GM12878 (cell line): ENCODE results near the gene SLX9. TPM values are rescaled to one million over a fixed set of nuclear protein-coding genes. Genes with fewer than 3 reads are reported as not detected.

Experiments
- ATAC-seq: fragments of 200-7000 bp; cut with Tn5 transposase; 3 replicates; pipeline ENCODE4 v1.9.1; 2020; ENCODE audit warnings: mild to moderate bottlenecking, moderate library complexity
- BruUV-seq: library from RNA; stranded (reverse); fragments of 400-500 nt; replicated peaks from 2 replicates; lab custom pipeline; 2021; lab: Mats Ljungman, UMichigan
- CTCF ChIA-PET: fragments of 300-600 bp; sonication (Branson Sonifier 250); formaldehyde crosslinking; extraction: SDS; loops from one replicate; lab custom pipeline; 2021; ENCODE audit warnings: inconsistent platforms; lab: Yijun Ruan, JAX
- POLR2A ChIA-PET: fragments of 350-600 bp; formaldehyde crosslinking; extraction: SDS; loops from one replicate; lab custom pipeline; 2021; ENCODE audit warnings: inconsistent platforms; lab: Charles Lee
- RAD21 ChIA-PET: fragments of 300-600 bp; sonication (Branson Sonifier 250); formaldehyde crosslinking; loops from one replicate; lab custom pipeline; 2023; ENCODE audit warnings: antibody characterized with exemption; ENCODE audit not compliant: unreplicated experiment; lab: Charles Lee
- SMC1A ChIA-PET: fragments of 300-600 bp; sonication (Branson Sonifier 250); formaldehyde crosslinking; loops from one replicate; lab custom pipeline; 2023; ENCODE audit not compliant: unreplicated experiment, uncharacterized antibody; lab: Charles Lee
- DNase-seq: peaks from one replicate; pipeline ENCODE4 v3.0.0-alpha.2; 2011; ENCODE audit warnings: low read depth, low spot score
- FAIRE-seq: peaks from 3 replicates; lab custom pipeline; 2011; peaks lifted over from hg19 to GRCh38; lab: Jason Lieb, UNC
- H2AFZ ChIP-seq: 2 replicates; pipeline ENCODE4 v1.6.0; 2011; ENCODE audit warnings: low read depth, low read length, control low read depth; ENCODE audit not compliant: control insufficient read depth
- H3K27ac ChIP-seq: 2 replicates; pipeline ENCODE4 v1.5.1; 2011; ENCODE audit warnings: control low read depth; ENCODE audit not compliant: control insufficient read depth, insufficient read depth
- H3K27me3 ChIP-seq, 2 experiments: replicated peaks in 1 of 2; 2 replicates each; pipeline versions ENCODE4 v1.6.0 to v1.6.1; 2011; ENCODE audit warnings: low read length in 1 of 2; ENCODE audit not compliant: control insufficient read depth in 2 of 2, insufficient read depth in 2 of 2
- H3K36me3 ChIP-seq, 2 experiments: 2 replicates each; pipeline ENCODE4 v1.5.1; 2011; ENCODE audit warnings: low read length in 1 of 2; ENCODE audit not compliant: control insufficient read depth in 2 of 2, insufficient read depth in 2 of 2
- H3K4me1 ChIP-seq: 2 replicates; pipeline ENCODE4 v1.6.1; 2011; ENCODE audit warnings: mild to moderate bottlenecking, low read length, moderate library complexity, mixed read lengths; ENCODE audit not compliant: control insufficient read depth, insufficient read depth
- H3K4me2 ChIP-seq: 2 replicates; pipeline ENCODE4 v1.6.0; 2011; ENCODE audit warnings: control low read depth; ENCODE audit not compliant: control insufficient read depth, insufficient read depth
- H3K4me3 ChIP-seq: fragments of 200-600 bp; sonication (generic); 2 replicates; pipeline ENCODE4 v1.5.1; 2016
- H3K79me2 ChIP-seq: 2 replicates; pipeline ENCODE4 v1.6.0; 2011; ENCODE audit warnings: low read length; ENCODE audit not compliant: control insufficient read depth, insufficient read depth
- H3K9ac ChIP-seq: 2 replicates; pipeline ENCODE4 v1.8.0; 2011; ENCODE audit warnings: low read length, control low read depth, mixed read lengths; ENCODE audit not compliant: control insufficient read depth, insufficient read depth
- H3K9me3 ChIP-seq: replicated peaks from 3 replicates; pipeline ENCODE4 v1.5.1; 2011; ENCODE audit warnings: mild to moderate bottlenecking, low read length; ENCODE audit not compliant: control insufficient read depth, insufficient read depth
- H4K20me1 ChIP-seq: 2 replicates; pipeline ENCODE4 v1.6.0; 2011; ENCODE audit not compliant: control insufficient read depth, insufficient read depth
- CTCF ChIP-seq, 3 experiments: IDR thresholded peaks in 2 of 3; conservative IDR thresholded peaks in 1 of 3; 2 replicates each; pipeline ENCODE4 v1.5.1; 2011; ENCODE audit warnings: low read depth in 3 of 3, low read length in 3 of 3, mild to moderate bottlenecking in 3 of 3, control low read depth in 2 of 3, moderate library complexity in 2 of 3, inconsistent platforms in 1 of 3, mixed read lengths in 1 of 3; ENCODE audit not compliant: control insufficient read depth in 2 of 3, insufficient read depth in 1 of 3; ENCODE audit errors: extremely low read depth in 1 of 3
- HCFC1 ChIP-seq: fragments of 150-350 bp; IDR thresholded peaks from 2 replicates; pipeline ENCODE4 v1.6.1; 2014; ENCODE audit warnings: low read length
- POLR2AphosphoS5 ChIP-seq: IDR thresholded peaks from 2 replicates; pipeline ENCODE4 v1.6.1; 2011; ENCODE audit warnings: mild to moderate bottlenecking, low read length, inconsistent platforms
- RAD51 ChIP-seq: fragments of 450-650 bp; IDR thresholded peaks from 2 replicates; pipeline ENCODE4 v1.6.1; 2016; ENCODE audit warnings: moderate library complexity, mild to moderate bottlenecking, inconsistent platforms
- SMAD1 ChIP-seq: fragments of 450-650 bp; IDR thresholded peaks from 2 replicates; pipeline ENCODE4 v1.6.1; 2018; ENCODE audit warnings: mild to moderate bottlenecking, low read depth; ENCODE audit not compliant: partially characterized antibody
- SPI1 ChIP-seq: IDR thresholded peaks from 2 replicates; pipeline ENCODE4 v1.6.1; 2011; ENCODE audit warnings: low read depth, mild to moderate bottlenecking, low read length, moderate library complexity, borderline replicate concordance; ENCODE audit not compliant: insufficient read depth
- WGBS: methylation state at CpG from one replicate; pipeline ENCODE4 v1.1.6; 2016; ENCODE audit warnings: low lambda C conversion rate; ENCODE audit not compliant: insufficient replicate concordance, insufficient coverage; ENCODE audit errors: missing lambda C conversion rate; 5-methylcytosine and 5-hydroxymethylcytosine counted together
- in situ Hi-C: fragments of 300-500 bp; cut with MboI; formaldehyde crosslinking; loops from 9 replicates; pipeline ENCODE4 v1.14.3; 2018; ENCODE audit warnings: mixed read lengths
- intact Hi-C: fragments of 100-400 bp; cut with micrococcal nuclease; formaldehyde crosslinking; loops from one replicate; pipeline ENCODE4 v1.14.2; 2022; ENCODE audit not compliant: unreplicated experiment
- polyA plus RNA-seq, 11 experiments: library from polyadenylated mRNA; depleted of rRNA in 4 of 11; unstranded in 6 of 11; stranded (reverse) in 5 of 11; fragments of >200 nt; fragmentation: Nextera tagmentation in 4 of 11; fragmentation: Illumina TruSeq in 1 of 11; extraction: Ambion mirVana in 4 of 11; extraction: Trizol in 1 of 11; gene quantifications; 1 replicate in 1 of 11; 2 replicates in 10 of 11; pipeline versions ENCODE4 v1.2.1 to v1.2.3, GENCODE V29; 2011 to 2016; ENCODE audit warnings: inconsistent platforms in 2 of 11, missing spikeins in 2 of 11, low read depth in 1 of 11
- total RNA-seq, 4 experiments: library from RNA; depleted of rRNA in 3 of 4; stranded (reverse); fragments of >200 nt in 3 of 4; fragmentation: Illumina TruSeq in 1 of 4; extraction: Trizol in 1 of 4; gene quantifications; 2 replicates each; pipeline versions ENCODE4 v1.2.1 to v1.2.3, GENCODE V29; 2013 to 2021

The SLX9 gene
- total and polyA plus RNA-seq, 10 of the 15 experiments (the other 5 are each of a cell fraction or from before 2014, with no cell fraction given): 0.69 to 81.3 (median 33.9) TPM

- H3K4me2 ChIP-seq: no peak overlapping the region
- no TSS peak for BruUV-seq
- peaks cover 3 to 4% of the 10 kb centered on the region in 2 experiments; a peak in 3 of 4 replicates for H3K27me3 ChIP-seq
- no peak for FAIRE-seq
- H3K4me1 ChIP-seq: no peaks in the 10 kb centered on the region
- no peaks in the 10 kb centered on the region for H4K20me1 ChIP-seq
- no peak for ATAC-seq
- no peak overlapping the region for H3K9ac ChIP-seq
- DNase-seq: no peak
- intact Hi-C loops (no loop called here), in situ Hi-C loops (no loop called here)
- POLR2A ChIA-PET: interaction anchor here (1.0 kb wide), 1 partner anchor 78 kb away, joined by 3 read pairs; no protein-coding TSS in a partner anchor
- WGBS: 20% methylated on average over 6 of the region's 6 CpGs
- TF ChIP-seq RAD51 (no peak), POLR2AphosphoS5 (no peak), SPI1 (no peak), SMAD1 (no peak), CTCF (IDR thresholded peaks at IDR 0.05 in 2 of 3, conservative IDR thresholded peaks at IDR 0.05 in 1 of 3; ENCODE audit: control insufficient read depth in 2 of 3, extremely low read depth in 1 of 3, insufficient read depth in 1 of 3, low read depth in 3 of 3, low read length in 3 of 3) (no peak), HCFC1 (no peak)
- H3K9me3 ChIP-seq: no peaks in the 10 kb centered on the region
- CTCF ChIA-PET: no interaction called here
- H2AFZ ChIP-seq: no peak overlapping the region
- H3K4me3 ChIP-seq: no peak overlapping the region
- no peak overlapping the region for H3K27ac ChIP-seq
- SMC1A ChIA-PET: interaction anchor here (0.6 to 0.7 kb wide), 2 partner anchors 89 to 132 kb away, joined by 3 read pairs; no protein-coding TSS in a partner anchor
- no peaks in the 10 kb centered on the region for H3K36me3 ChIP-seq
- H3K79me2 ChIP-seq: no peaks in the 10 kb centered on the region
- RAD21 ChIA-PET: no interaction called here
These were observed 56.7 kb downstream of the SLX9 start for GRCh38 chr21:44996501-44996921.
